WERI-Rb-1 (cell line): ENCODE results near the gene PLA2G6.
A peak's percentile ranks its signal among the peaks of the same experiment; 100 is the strongest.

Source experiments
- DNase-seq: peaks from one replicate; pipeline ENCODE4 v3.0.0-alpha.2; 2020
- H3K27ac ChIP-seq: fragments of 250-450 bp; sonication (Bioruptor Pico); 2 replicates; pipeline ENCODE4 v1.5.1; 2020; ENCODE audit warnings: mild to moderate bottlenecking, moderate library complexity
- H3K27me3 ChIP-seq: fragments of 250-450 bp; sonication (Bioruptor Pico); 2 replicates; pipeline ENCODE4 v1.5.1; 2021; ENCODE audit warnings: mild to moderate bottlenecking, low read depth, moderate library complexity; ENCODE audit not compliant: insufficient read depth, severe bottlenecking
- H3K36me3 ChIP-seq: fragments of 250-450 bp; sonication (Bioruptor Pico); 2 replicates; pipeline ENCODE4 v1.5.1; 2020; ENCODE audit warnings: mild to moderate bottlenecking, moderate library complexity
- H3K4me3 ChIP-seq: 2 replicates; pipeline ENCODE4 v1.5.1; 2011; ENCODE audit warnings: low read depth, mild to moderate bottlenecking, control low read depth, low read length
- H3K9me3 ChIP-seq: fragments of 250-450 bp; sonication (Bioruptor Pico); 2 replicates; pipeline ENCODE4 v1.5.1; 2021; ENCODE audit warnings: mild to moderate bottlenecking, moderate library complexity; ENCODE audit not compliant: severe bottlenecking
- CTCF ChIP-seq: IDR thresholded peaks from 2 replicates; pipeline ENCODE4 v1.5.1; 2011; ENCODE audit warnings: low read depth, mild to moderate bottlenecking, control low read depth, inconsistent platforms, low read length

Gene PLA2G6

GRCh38 chr22:38191055-38191454 is 9.4 kb upstream of the PLA2G6 start:
- Histone ChIP-seq H3K27ac (no peak overlapping the region), H3K9me3 (no peaks in the 10 kb centered on the region), H3K36me3 (no peaks in the 10 kb centered on the region), H3K4me3 (no peak overlapping the region), H3K27me3 (no peaks in the 10 kb centered on the region)
- TF ChIP-seq CTCF = no peak
- DNase-seq = no peak

DNA sequence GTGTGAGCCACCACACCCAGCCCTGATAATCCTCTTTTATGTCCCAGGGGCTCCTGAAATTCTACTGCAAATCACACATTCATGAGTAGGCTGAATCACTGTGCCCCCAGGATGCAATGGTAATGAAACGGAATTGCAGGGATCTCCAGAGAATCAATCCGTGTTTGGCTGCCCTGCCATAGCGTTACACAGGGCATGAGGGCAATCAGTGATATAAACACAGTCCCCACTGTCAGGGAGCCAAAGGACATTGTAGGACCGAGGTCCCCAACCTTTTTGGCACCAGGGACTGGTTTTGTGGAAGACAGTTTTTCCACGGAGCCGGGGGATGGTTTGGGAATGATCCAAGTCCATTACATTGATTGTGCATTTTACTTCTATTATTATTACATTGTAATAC is 9.0 kb upstream of the PLA2G6 start:
- no peak for DNase-seq
- TF ChIP-seq CTCF = no peak
- Histone ChIP-seq H3K27ac (no peak overlapping the region), H3K36me3 (no peaks in the 10 kb centered on the region), H3K4me3 (no peak overlapping the region), H3K9me3 (no peaks in the 10 kb centered on the region), H3K27me3 (no peaks in the 10 kb centered on the region)

DNA sequence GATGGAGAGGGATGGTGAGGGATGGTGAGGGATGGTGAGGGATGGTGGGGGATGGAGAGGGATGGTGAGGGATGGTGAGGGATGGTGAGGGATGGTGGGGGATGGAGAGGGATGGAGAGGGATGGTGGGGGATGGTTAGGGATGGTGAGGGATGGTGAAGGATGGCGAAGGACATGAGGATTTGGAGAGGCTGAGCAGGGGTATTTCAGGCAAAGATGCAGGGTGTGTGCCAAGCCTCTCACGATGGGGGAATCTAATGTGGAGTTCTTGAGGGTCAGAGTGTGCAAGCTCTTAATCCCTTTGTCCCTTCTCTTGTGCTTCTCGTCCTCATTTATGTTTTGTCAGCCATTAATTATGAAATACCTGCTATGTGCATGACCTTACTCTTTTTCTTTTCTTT is 7.5 kb upstream of the PLA2G6 start:
- no peak for DNase-seq
- no peak overlapping the region for H3K27ac ChIP-seq
- H3K36me3 ChIP-seq = no peaks in the 10 kb centered on the region
- H3K9me3 ChIP-seq = no peaks in the 10 kb centered on the region
- H3K27me3 ChIP-seq = no peaks in the 10 kb centered on the region
- no peak for TF ChIP-seq CTCF
- H3K4me3 ChIP-seq = no peak overlapping the region

GRCh38 chr22:38187413-38188212 is 6.0 kb upstream of the PLA2G6 start:
- no peaks in the 10 kb centered on the region for H3K36me3 ChIP-seq
- DNase-seq = no peak
- H3K27ac ChIP-seq = no peak overlapping the region

GRCh38 chr22:38186429-38186828 is 4.8 kb upstream of the PLA2G6 start:
- DNase-seq = no peak
- TF ChIP-seq CTCF = no peak
- Histone ChIP-seq H3K9me3 (no peaks in the 10 kb centered on the region), H3K27me3 (no peaks in the 10 kb centered on the region), H3K27ac (no peak overlapping the region), H3K4me3 (no peak overlapping the region), H3K36me3 (no peaks in the 10 kb centered on the region)

More at GRCh38 chr22:38187413-38188212, 6.0 kb upstream of the PLA2G6 start:
- Histone ChIP-seq H3K4me3 (no peak overlapping the region), H3K27me3 (no peaks in the 10 kb centered on the region), H3K9me3 (no peaks in the 10 kb centered on the region)
- TF ChIP-seq CTCF = no peak

- Histone ChIP-seq H3K36me3 (no peaks in the 10 kb centered on the region), H3K27ac (peak overlapping the region; percentile 21; the same call in 1 of the 2 replicates), H3K4me3 (no peak overlapping the region), H3K27me3 (no peaks in the 10 kb centered on the region), H3K9me3 (no peaks in the 10 kb centered on the region)
- no peak for TF ChIP-seq CTCF
- DNase-seq = no peak
These were observed 3.2 kb upstream of the PLA2G6 start for GRCh38 chr22:38184788-38185187.
